KOPT-K1 (cell line): Measurements from ENCODE around the gene VASH2.
"Not testable (repeated sequence)": the region's sequence is repeated elsewhere in the genome, so short reads cannot be mapped to it uniquely, and the experiment has no call there.

ENCODE experiments used
- H3K27ac ChIP-seq: fragments of 200-600 bp; sonication (generic); 2 replicates; pipeline ENCODE4 v1.5.1; 2016; ENCODE audit warnings: antibody characterized with exemption, mild to moderate bottlenecking, low read depth, low read length; ENCODE audit not compliant: poor library complexity, severe bottlenecking
- H3K36me3 ChIP-seq: fragments of 200-600 bp; sonication (generic); 2 replicates; pipeline ENCODE4 v1.5.1; 2017; ENCODE audit warnings: antibody characterized with exemption, mild to moderate bottlenecking, low read length, moderate library complexity; ENCODE audit not compliant: insufficient read depth
- H3K9me3 ChIP-seq: fragments of 200-600 bp; sonication (generic); 2 replicates; pipeline ENCODE4 v1.5.1; 2017; ENCODE audit warnings: antibody characterized with exemption, low read length, mild to moderate bottlenecking; ENCODE audit not compliant: insufficient read depth, poor library complexity, severe bottlenecking

VASH2 gene

GRCh38 chr1:212959266-212960220 is 9.2 kb downstream of the VASH2 start:
- Histone ChIP-seq H3K9me3 (no peaks in the 10 kb centered on the region), H3K27ac (peak overlapping the region; percentile 59), H3K36me3 (peaks cover 49% of the 10 kb centered on the region)

GRCh38 chr1:212960932-212961331 is 10.6 kb downstream of the VASH2 start:
- Histone ChIP-seq H3K36me3 (peaks cover 55% of the 10 kb centered on the region), H3K27ac (no peak overlapping the region)

GRCh38 chr1:212962509-212962908 is 12.2 kb downstream of the VASH2 start:
- Histone ChIP-seq H3K36me3 (peaks cover 63% of the 10 kb centered on the region), H3K27ac (no peak overlapping the region), H3K9me3 (no peaks in the 10 kb centered on the region)

More at GRCh38 chr1:212960932-212961331, 10.6 kb downstream of the VASH2 start:
- H3K9me3 ChIP-seq = no peaks in the 10 kb centered on the region

GRCh38 chr1:212964102-212964501 is 13.8 kb downstream of the VASH2 start:
- Histone ChIP-seq H3K27ac (no peak overlapping the region), H3K9me3 (no peaks in the 10 kb centered on the region), H3K36me3 (peaks cover 61% of the 10 kb centered on the region)

- H3K36me3 ChIP-seq = peaks cover 55% of the 10 kb centered on the region
- H3K27ac ChIP-seq, H3K9me3 ChIP-seq: not testable (repeated sequence)
Observed at GRCh38 chr1:212964993-212965392, 14.7 kb downstream of the VASH2 start.

- Histone ChIP-seq H3K9me3 (no peaks in the 10 kb centered on the region), H3K36me3 (peaks cover 46% of the 10 kb centered on the region)
Observed at GRCh38 chr1:212966616-212967015, 16.3 kb downstream of the VASH2 start.

GRCh38 chr1:212967801-212968200 is 17.5 kb downstream of the VASH2 start:
- H3K36me3 ChIP-seq = peaks cover 47% of the 10 kb centered on the region
- H3K9me3 ChIP-seq = no peaks in the 10 kb centered on the region
- no peak overlapping the region for H3K27ac ChIP-seq

More at GRCh38 chr1:212966616-212967015, 16.3 kb downstream of the VASH2 start:
- H3K27ac ChIP-seq = no peak overlapping the region

GRCh38 chr1:212968368-212968863 is 18.1 kb downstream of the VASH2 start:
- no peaks in the 10 kb centered on the region for H3K9me3 ChIP-seq
- peaks cover 42% of the 10 kb centered on the region for H3K36me3 ChIP-seq
- H3K27ac ChIP-seq = no peak overlapping the region

- Histone ChIP-seq H3K9me3 (no peaks in the 10 kb centered on the region), H3K36me3 (peaks cover 50% of the 10 kb centered on the region; the same call in 1 of the 2 replicates)
Observed at GRCh38 chr1:212970085-212970484, 19.7 kb downstream of the VASH2 start.

GRCh38 chr1:212971312-212971711 is 21.0 kb downstream of the VASH2 start:
- Histone ChIP-seq H3K36me3 (peaks cover 53% of the 10 kb centered on the region; the same call in 1 of the 2 replicates), H3K9me3 (no peaks in the 10 kb centered on the region), H3K27ac (no peak overlapping the region)

More at GRCh38 chr1:212970085-212970484, 19.7 kb downstream of the VASH2 start:
- H3K27ac ChIP-seq = no peak overlapping the region

GRCh38 chr1:212973426-212973825 is 23.1 kb downstream of the VASH2 start:
- H3K36me3 ChIP-seq = peaks cover 61% of the 10 kb centered on the region; the same call in 1 of the 2 replicates
- H3K9me3 ChIP-seq = no peaks in the 10 kb centered on the region
- no peak overlapping the region for H3K27ac ChIP-seq

GRCh38 chr1:212973899-212974298 is 23.6 kb downstream of the VASH2 start:
- Histone ChIP-seq H3K9me3 (no peaks in the 10 kb centered on the region), H3K36me3 (peaks cover 61% of the 10 kb centered on the region; the same call in 1 of the 2 replicates)

GRCh38 chr1:212974711-212975110 is 24.4 kb downstream of the VASH2 start:
- Histone ChIP-seq H3K27ac (no peak overlapping the region), H3K36me3 (peaks cover 60% of the 10 kb centered on the region; the same call in 1 of the 2 replicates), H3K9me3 (no peaks in the 10 kb centered on the region)

More at GRCh38 chr1:212973899-212974298, 23.6 kb downstream of the VASH2 start:
- H3K27ac ChIP-seq = no peak overlapping the region

GRCh38 chr1:212975111-212975918 is 25.0 kb downstream of the VASH2 start:
- peaks cover 55% of the 10 kb centered on the region; the same call in 1 of the 2 replicates for H3K36me3 ChIP-seq
- no peaks in the 10 kb centered on the region for H3K9me3 ChIP-seq
- no peak overlapping the region for H3K27ac ChIP-seq

GRCh38 chr1:212976586-212976985 is 26.2 kb downstream of the VASH2 start:
- H3K9me3 ChIP-seq = no peaks in the 10 kb centered on the region
- H3K36me3 ChIP-seq = peaks cover 54% of the 10 kb centered on the region; the same call in 1 of the 2 replicates
- H3K27ac ChIP-seq = no peak overlapping the region
